ENCODE results near the gene ANKRD33B. TPM values are rescaled to one million over a fixed set of nuclear protein-coding genes. Genes with fewer than 3 reads are reported as not detected.

ANKRD33B gene
- total RNA-seq, 1 experiment from 2014 or later, result 6.9 TPM

- no peaks in the 10 kb centered on the region for H3K27me3 ChIP-seq (ENCODE audit: insufficient read depth, low read length)
- H3T11ph ChIP-seq (ENCODE audit: low read length), result no peak overlapping the region
- no peak overlapping the region for H2BK20ac ChIP-seq (ENCODE audit: low read depth, low read length, poor library complexity, severe bottlenecking)
- H2BK120ac ChIP-seq (ENCODE audit: low read depth, low read length, poor library complexity, severe bottlenecking), result no peak overlapping the region
- H3K9me3 ChIP-seq (ENCODE audit: control insufficient read depth, low read depth, low read length), result no peaks in the 10 kb centered on the region
- peak overlapping the region in 1 of 3 experiments; percentile 24; a peak in 1 of 7 replicates for H3K27ac Mint-ChIP-seq
- H3K79me1 ChIP-seq (ENCODE audit: insufficient read depth, low read depth, low read length, poor library complexity, severe bottlenecking), result no peaks in the 10 kb centered on the region
- DNase-seq, result no peak
- H3K18ac ChIP-seq (ENCODE audit: insufficient read length, low read depth, low read length), result no peak overlapping the region
- TF ChIP-seq, protein P1, sequence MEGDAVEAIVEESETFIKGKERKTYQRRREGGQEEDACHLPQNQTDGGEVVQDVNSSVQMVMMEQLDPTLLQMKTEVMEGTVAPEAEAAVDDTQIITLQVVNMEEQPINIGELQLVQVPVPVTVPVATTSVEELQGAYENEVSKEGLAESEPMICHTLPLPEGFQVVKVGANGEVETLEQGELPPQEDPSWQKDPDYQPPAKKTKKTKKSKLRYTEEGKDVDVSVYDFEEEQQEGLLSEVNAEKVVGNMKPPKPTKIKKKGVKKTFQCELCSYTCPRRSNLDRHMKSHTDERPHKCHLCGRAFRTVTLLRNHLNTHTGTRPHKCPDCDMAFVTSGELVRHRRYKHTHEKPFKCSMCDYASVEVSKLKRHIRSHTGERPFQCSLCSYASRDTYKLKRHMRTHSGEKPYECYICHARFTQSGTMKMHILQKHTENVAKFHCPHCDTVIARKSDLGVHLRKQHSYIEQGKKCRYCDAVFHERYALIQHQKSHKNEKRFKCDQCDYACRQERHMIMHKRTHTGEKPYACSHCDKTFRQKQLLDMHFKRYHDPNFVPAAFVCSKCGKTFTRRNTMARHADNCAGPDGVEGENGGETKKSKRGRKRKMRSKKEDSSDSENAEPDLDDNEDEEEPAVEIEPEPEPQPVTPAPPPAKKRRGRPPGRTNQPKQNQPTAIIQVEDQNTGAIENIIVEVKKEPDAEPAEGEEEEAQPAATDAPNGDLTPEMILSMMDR (conservative IDR thresholded peaks at IDR 0.05), result no peak
- H3K27ac ChIP-seq (ENCODE audit: insufficient read length, low read depth, low read length), result no peak overlapping the region
- H3K27me3 Mint-ChIP-seq (ENCODE audit: low read depth), result no peaks in the 10 kb centered on the region
- H2BK12ac ChIP-seq (ENCODE audit: insufficient read length, low read depth, low read length), result no peak overlapping the region
- no peak overlapping the region for H2AFZ ChIP-seq (ENCODE audit: low read length)
- no peaks in the 10 kb centered on the region for H3K79me2 ChIP-seq (ENCODE audit: insufficient read depth, low read length)
- WGBS (ENCODE audit: extremely low coverage, insufficient read length, low lambda C conversion rate), result no CpG with 5 or more reads among the region's 6 CpGs
- no peak overlapping the region for H3K4ac ChIP-seq (ENCODE audit: low read depth, low read length)
- H2AK5ac ChIP-seq (ENCODE audit: insufficient read length, low read length), result no peak overlapping the region
- peaks cover 7% of the 10 kb centered on the region; the same call in 1 of the 2 replicates for H3K4me1 ChIP-seq (ENCODE audit: insufficient read depth, low read length)
- H4K8ac ChIP-seq (replicated peaks; ENCODE audit: insufficient read length, low read depth, low read length), result no peak overlapping the region
- no peak overlapping the region for H3K23ac ChIP-seq (ENCODE audit: insufficient read length, low read depth, low read length)
- H3K9me3 Mint-ChIP-seq, result peaks cover 12 to 16% of the 10 kb centered on the region in 2 experiments; a peak in 4 of 5 replicates
- H3K9ac ChIP-seq (ENCODE audit: extremely low read depth, insufficient read length, low read length), result no peak overlapping the region
- H4K91ac ChIP-seq (ENCODE audit: insufficient read length, low read depth, low read length), result no peak overlapping the region
- H3K14ac ChIP-seq (ENCODE audit: insufficient read depth, low read length), result no peak overlapping the region
- no peak overlapping the region for H2BK5ac ChIP-seq (ENCODE audit: insufficient read length, low read length)
- no peaks in the 10 kb centered on the region for H3K23me2 ChIP-seq (ENCODE audit: insufficient read length, low read depth, low read length, poor library complexity, severe bottlenecking)
- H4K5ac ChIP-seq (ENCODE audit: insufficient read length, low read depth, low read length), result no peak overlapping the region
- H3K56ac ChIP-seq (ENCODE audit: insufficient read length, low read depth, low read length), result no peak overlapping the region
- H3K4me3 Mint-ChIP-seq, result no peak overlapping the region
- no peak overlapping the region for H2BK15ac ChIP-seq (ENCODE audit: low read depth, low read length)
- peaks cover 17 to 38% (median 25%) of the 10 kb centered on the region in 3 experiments for H3K36me3 Mint-ChIP-seq (ENCODE audit: insufficient read depth in 1 of 3, low read depth in 3 of 3)
- no peaks in the 10 kb centered on the region for H4K20me1 ChIP-seq (ENCODE audit: control insufficient read depth, insufficient read depth, insufficient read length)
- H3K4me1 Mint-ChIP-seq, result peaks cover 24 to 27% of the 10 kb centered on the region in 2 experiments
- no peak overlapping the region for H3K4me2 ChIP-seq (ENCODE audit: insufficient read depth, insufficient read length, low read length)
These were observed 121.2 kb downstream of the ANKRD33B start for GRCh38 chr5:10685115-10685521.
